CD14-positive monocyte (primary cell): ENCODE measurements around the gene NUP210. TPM values are rescaled to one million over a fixed set of nuclear protein-coding genes. Genes with fewer than 3 reads are reported as not detected.
A peak's percentile ranks its signal among the peaks of the same experiment; 100 is the strongest.
"Not testable (repeated sequence)": the region's sequence is repeated elsewhere in the genome, so short reads cannot be mapped to it uniquely, and the experiment has no call there.

Experiments used
- DNase-seq, 3 donors: peaks; one replicate each; pipeline ENCODE4 v3.0.0-alpha.2; 2011 to 2022
- H2AFZ ChIP-seq: 2 replicates; pipeline ENCODE4 v1.6.0; 2012; ENCODE audit warnings: mild to moderate bottlenecking, low read depth, low read length, inconsistent platforms; ENCODE audit not compliant: insufficient read depth, poor library complexity, severe bottlenecking
- H3K27ac ChIP-seq, 2 donors: 1 replicate in 1 of 2; 2 replicates in 1 of 2; pipeline ENCODE4 v1.5.1; 2012 to 2013; ENCODE audit warnings: low read length in 2 of 2, control low read depth in 1 of 2, inconsistent platforms in 1 of 2, low read depth in 1 of 2, mild to moderate bottlenecking in 1 of 2
- H3K27me3 ChIP-seq, 2 donors: one replicate each; pipeline versions ENCODE4 v1.6.0 to v1.6.1; 2011 to 2013; ENCODE audit warnings: low read length in 2 of 2; ENCODE audit not compliant: control insufficient read depth in 2 of 2, insufficient read depth in 2 of 2
- H3K36me3 ChIP-seq, 2 donors: replicated peaks in 1 of 2; 1 replicate in 1 of 2; 2 replicates in 1 of 2; pipeline versions ENCODE4 v1.5.1 to v1.6.1; 2012 to 2013; ENCODE audit warnings: low read length in 2 of 2, control low read depth in 1 of 2, inconsistent platforms in 1 of 2, mild to moderate bottlenecking in 1 of 2; ENCODE audit not compliant: insufficient read depth in 2 of 2, control insufficient read depth in 1 of 2
- H3K4me1 ChIP-seq, 2 donors: 1 replicate in 1 of 2; 2 replicates in 1 of 2; pipeline versions ENCODE4 v1.5.1 to v1.6.1; 2012 to 2013; ENCODE audit warnings: low read length in 2 of 2, control low read depth in 1 of 2, inconsistent platforms in 1 of 2, mild to moderate bottlenecking in 1 of 2, moderate library complexity in 1 of 2; ENCODE audit not compliant: insufficient read depth in 2 of 2, control insufficient read depth in 1 of 2
- H3K4me2 ChIP-seq: replicated peaks from 2 replicates; pipeline ENCODE3; 2012; ENCODE audit warnings: low read length, moderate library complexity, mild to moderate bottlenecking; ENCODE audit not compliant: poor library complexity, severe bottlenecking; ENCODE audit errors: extremely low read depth
- H3K4me3 ChIP-seq, 3 experiments: fragments of 200-600 bp in 1 of 3; sonication (generic) in 1 of 3; replicated peaks in 1 of 3; 1 replicate in 2 of 3; 2 replicates in 1 of 3; pipeline ENCODE4 v1.5.1; 2011 to 2013; ENCODE audit warnings: low read length in 3 of 3, mild to moderate bottlenecking in 3 of 3, control low read depth in 2 of 3, low read depth in 2 of 3, inconsistent platforms in 1 of 3, moderate library complexity in 1 of 3
- H3K79me2 ChIP-seq: 2 replicates; pipeline ENCODE4 v1.6.0; 2012; ENCODE audit warnings: mild to moderate bottlenecking, control low read depth, inconsistent platforms, low read length, moderate library complexity; ENCODE audit not compliant: insufficient read depth
- H3K9ac ChIP-seq: 2 replicates; pipeline ENCODE4 v1.6.0; 2017; ENCODE audit warnings: low read length, mild to moderate bottlenecking; ENCODE audit not compliant: insufficient read depth, poor library complexity, severe bottlenecking
- H3K9me3 ChIP-seq, 2 donors: replicated peaks in 1 of 2; 1 replicate in 1 of 2; 2 replicates in 1 of 2; pipeline versions ENCODE4 v1.5.1 to v1.6.1; 2012 to 2013; ENCODE audit warnings: low read length in 2 of 2, control low read depth in 1 of 2; ENCODE audit not compliant: control insufficient read depth in 1 of 2, insufficient read depth in 1 of 2
- H4K20me1 ChIP-seq: 2 replicates; pipeline ENCODE4 v1.6.0; 2012; ENCODE audit warnings: mild to moderate bottlenecking, low read length, control low read depth, moderate library complexity; ENCODE audit not compliant: insufficient read depth
- H3K27ac Mint-ChIP-seq, 7 donors: one replicate each; pipeline ENCODE4 v1.8.0; 2020; ENCODE audit warnings: mild to moderate bottlenecking in 7 of 7, mixed read lengths in 7 of 7, moderate library complexity in 6 of 7, inconsistent platforms in 2 of 7
- H3K27me3 Mint-ChIP-seq, 3 donors: one replicate each; pipeline ENCODE4 v1.8.0; 2021 to 2022; ENCODE audit warnings: low read depth in 3 of 3, mild to moderate bottlenecking in 3 of 3, mixed read lengths in 3 of 3, moderate library complexity in 3 of 3, inconsistent platforms in 1 of 3
- H3K36me3 Mint-ChIP-seq, 2 donors: one replicate each; pipeline ENCODE4 v1.8.0; 2020; ENCODE audit warnings: mixed read lengths in 2 of 2, inconsistent platforms in 1 of 2, mild to moderate bottlenecking in 1 of 2
- H3K4me1 Mint-ChIP-seq: one replicate; pipeline ENCODE4 v1.8.0; 2020; ENCODE audit warnings: mild to moderate bottlenecking, mixed read lengths
- H3K4me3 Mint-ChIP-seq, 2 donors: one replicate each; pipeline ENCODE4 v1.8.0; 2020; ENCODE audit warnings: mild to moderate bottlenecking in 2 of 2, mixed read lengths in 2 of 2, moderate library complexity in 1 of 2
- H3K9me3 Mint-ChIP-seq, 7 donors: one replicate each; pipeline ENCODE4 v1.8.0; 2020 to 2022; ENCODE audit warnings: mixed read lengths in 7 of 7, mild to moderate bottlenecking in 6 of 7, moderate library complexity in 6 of 7, inconsistent platforms in 2 of 7
- CTCF ChIP-seq: fragments of 200-600 bp; IDR thresholded peaks from one replicate; pipeline ENCODE4 v1.8.0; 2022; ENCODE audit warnings: antibody characterized with exemption, mild to moderate bottlenecking
- WGBS: methylation state at CpG from one replicate; pipeline ENCODE4 v1.1.5; 2013; ENCODE audit warnings: missing lambda C conversion rate; ENCODE audit not compliant: insufficient coverage; 5-methylcytosine and 5-hydroxymethylcytosine counted together
- intact Hi-C, 2 donors: fragments of 100-400 bp; cut with micrococcal nuclease; formaldehyde crosslinking; loops; one replicate each; pipeline versions ENCODE4 v1.15.0 to v1.15.1; 2023
- polyA plus RNA-seq, 3 donors: library from polyadenylated mRNA; depleted of rRNA in 1 of 3; unstranded in 2 of 3; stranded (reverse) in 1 of 3; fragments of 300-500 nt in 2 of 3; fragments of >200 nt in 1 of 3; fragmentation: Illumina TruSeq in 2 of 3; gene quantifications; 1 replicate in 2 of 3; 2 replicates in 1 of 3; pipeline ENCODE4 v1.2.3, GENCODE V29; 2012 to 2021

NUP210 gene
- polyA plus RNA-seq, 3 donors: 7.9 to 43.5 (median 13.0) TPM

DNA sequence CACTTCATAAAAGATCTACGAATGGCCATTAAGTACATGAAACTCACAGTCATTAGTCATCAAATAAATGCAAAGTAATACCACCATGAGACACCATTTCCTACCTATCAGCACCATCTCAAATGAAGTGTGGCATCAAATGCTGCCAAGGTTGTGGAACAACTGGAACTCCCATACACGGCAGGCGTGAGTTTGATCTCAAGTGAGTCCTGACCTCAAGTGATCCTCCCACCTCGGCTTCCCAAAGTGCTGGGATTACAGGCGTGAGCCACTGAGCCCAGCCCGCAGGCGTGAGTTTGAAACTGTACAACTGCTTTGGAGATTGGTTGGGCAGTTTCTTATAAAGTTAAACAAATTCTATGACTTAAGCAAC is 31.2 kb upstream of the NUP210 start:
- H3K27ac Mint-ChIP-seq: peak overlapping the region; percentile 85 to 95 (median 92)

DNA sequence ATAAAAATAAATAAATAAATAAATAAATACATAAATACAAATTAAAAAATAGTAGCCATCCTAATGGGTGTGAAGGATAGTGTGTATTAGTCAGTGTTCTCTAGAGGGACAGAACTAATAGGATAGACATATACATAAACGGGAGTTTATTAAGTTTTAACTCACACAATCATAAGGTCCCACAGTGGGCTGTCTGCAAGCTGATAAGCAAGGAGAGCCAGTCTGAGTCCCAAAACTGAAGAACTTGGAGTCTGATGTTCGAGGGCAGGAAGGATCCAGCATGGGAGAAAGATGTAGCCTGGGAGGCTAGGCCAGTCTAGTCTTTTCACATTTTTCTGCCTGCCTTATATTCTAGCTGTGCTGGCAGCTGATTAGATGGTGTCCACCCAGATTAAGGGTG is 22.8 kb upstream of the NUP210 start:
- H4K20me1 ChIP-seq, H3K79me2 ChIP-seq, H2AFZ ChIP-seq, H3K27me3 ChIP-seq, H3K4me3 Mint-ChIP-seq, H3K4me3 ChIP-seq, DNase-seq, H3K27ac ChIP-seq, H3K27me3 Mint-ChIP-seq, intact Hi-C loops, H3K36me3 Mint-ChIP-seq, H3K27ac Mint-ChIP-seq, H3K9me3 ChIP-seq, H3K36me3 ChIP-seq, H3K4me1 ChIP-seq, H3K9ac ChIP-seq, H3K9me3 Mint-ChIP-seq, H3K4me1 Mint-ChIP-seq, H3K4me2 ChIP-seq: not testable (repeated sequence)
- WGBS: 67% methylated on average over 1 of the region's 2 CpGs

More for the DNA sequence above, 31.2 kb upstream of the NUP210 start:
- peak overlapping the region; percentile 45 to 76 (median 60) for H3K4me3 ChIP-seq
- peak in 2 of 3 donors; percentile 9 to 33 for DNase-seq
- Mint-ChIP-seq H3K27me3 (peaks cover 0 to 2% (median 1%) of the 10 kb centered on the region in 3 donors), H3K4me1 (peaks cover 22% of the 10 kb centered on the region), H3K9me3 (peaks cover 0 to 5% (median 0%) of the 10 kb centered on the region in 7 donors), H3K36me3 (no peaks in the 10 kb centered on the region), H3K4me3 (peak overlapping the region; percentile 82 to 97)
- H3K36me3 ChIP-seq: no peaks in the 10 kb centered on the region
- intact Hi-C loops: loop anchor here (2.0 to 5.0 kb wide), 4 partner anchors 30 to 104 kb away; partner anchors contain the start of gene NUP210 (in 1 of the 2)
- H3K79me2 ChIP-seq: no peaks in the 10 kb centered on the region
- H3K9me3 ChIP-seq: no peaks in the 10 kb centered on the region
- H3K4me1 ChIP-seq: peaks cover 21 to 22% of the 10 kb centered on the region in 2 donors
- peak overlapping the region; percentile 78 for H3K4me2 ChIP-seq
- H4K20me1 ChIP-seq: no peaks in the 10 kb centered on the region
- H3K27me3 ChIP-seq: no peaks in the 10 kb centered on the region
- TF ChIP-seq CTCF: no peak
- peak overlapping the region; percentile 88 for H2AFZ ChIP-seq
- WGBS: 0% methylated on average over 4 of the region's 7 CpGs
- H3K9ac ChIP-seq: peak overlapping the region; percentile 55
- peak overlapping the region in 1 of 2 donors; percentile 71 for H3K27ac ChIP-seq
